Immature natural killer cell (primary cell): ENCODE data around the gene MAP4K3. TPM values are rescaled to one million over a fixed set of nuclear protein-coding genes. Genes with fewer than 3 reads are reported as not detected.

Source experiments
- DNase-seq, 3 donors: peaks; one replicate each; pipeline ENCODE4 v3.0.0; 2022; ENCODE audit warnings: mixed read lengths in 1 of 3
- H3K27ac Mint-ChIP-seq, 6 donors: one replicate each; pipeline ENCODE4 v1.8.0; 2020; ENCODE audit warnings: mixed read lengths in 6 of 6, mild to moderate bottlenecking in 5 of 6, inconsistent platforms in 4 of 6, moderate library complexity in 3 of 6
- H3K27me3 Mint-ChIP-seq, 3 donors: one replicate each; pipeline ENCODE4 v1.8.0; 2020 to 2021; ENCODE audit warnings: low read depth in 3 of 3, mild to moderate bottlenecking in 3 of 3, mixed read lengths in 3 of 3, moderate library complexity in 3 of 3, inconsistent platforms in 1 of 3
- H3K36me3 Mint-ChIP-seq, 3 donors: one replicate each; pipeline ENCODE4 v1.8.0; 2020; ENCODE audit warnings: mixed read lengths in 3 of 3, inconsistent platforms in 2 of 3, mild to moderate bottlenecking in 2 of 3
- H3K4me1 Mint-ChIP-seq, 2 donors: one replicate each; pipeline ENCODE4 v1.8.0; 2020; ENCODE audit warnings: inconsistent platforms in 2 of 2, mild to moderate bottlenecking in 2 of 2, mixed read lengths in 2 of 2, moderate library complexity in 1 of 2
- H3K4me3 Mint-ChIP-seq, 5 donors: one replicate each; pipeline ENCODE4 v1.8.0; 2020; ENCODE audit warnings: mild to moderate bottlenecking in 5 of 5, mixed read lengths in 5 of 5, inconsistent platforms in 3 of 5, moderate library complexity in 3 of 5
- H3K9me3 Mint-ChIP-seq, 6 donors: one replicate each; pipeline ENCODE4 v1.8.0; 2020; ENCODE audit warnings: mild to moderate bottlenecking in 6 of 6, mixed read lengths in 6 of 6, inconsistent platforms in 4 of 6, moderate library complexity in 3 of 6
- polyA plus RNA-seq, 3 donors: library from polyadenylated mRNA; unstranded; fragments of 300-500 nt; fragmentation: Illumina TruSeq; gene quantifications; one replicate each; pipeline ENCODE4 v1.2.3, GENCODE V29; 2021

MAP4K3 gene
- polyA plus RNA-seq, 3 donors from 2014 or later, result 1.5 to 3.9 (median 2.8) TPM

- Mint-ChIP-seq H3K27ac (peak overlapping the region in 1 of 6 donors; percentile 45), H3K4me1 (peaks cover 24 to 44% of the 10 kb centered on the region in 2 donors), H3K4me3 (no peak overlapping the region), H3K9me3 (no peaks in the 10 kb centered on the region), H3K27me3 (no peaks in the 10 kb centered on the region), H3K36me3 (no peaks in the 10 kb centered on the region)
- DNase-seq, result no peak
These were observed 2.7 kb downstream of the MAP4K3 start for GRCh38 chr2:39434233-39434897.

- peaks cover 24 to 44% of the 10 kb centered on the region in 2 donors for H3K4me1 Mint-ChIP-seq
- H3K27me3 Mint-ChIP-seq, result no peaks in the 10 kb centered on the region
- no peak for DNase-seq
- H3K36me3 Mint-ChIP-seq, result no peaks in the 10 kb centered on the region
- H3K27ac Mint-ChIP-seq, result no peak overlapping the region
- no peaks in the 10 kb centered on the region for H3K9me3 Mint-ChIP-seq
- H3K4me3 Mint-ChIP-seq, result no peak overlapping the region
These were observed 3.4 kb downstream of the MAP4K3 start for GRCh38 chr2:39433586-39434195.

- no peak for DNase-seq
- no peak overlapping the region for H3K27ac Mint-ChIP-seq
- H3K4me1 Mint-ChIP-seq, result peaks cover 19 to 37% of the 10 kb centered on the region in 2 donors
- no peaks in the 10 kb centered on the region for H3K9me3 Mint-ChIP-seq
- no peaks in the 10 kb centered on the region for H3K27me3 Mint-ChIP-seq
- H3K4me3 Mint-ChIP-seq, result no peak overlapping the region
- H3K36me3 Mint-ChIP-seq, result no peaks in the 10 kb centered on the region
These were observed 4.4 kb downstream of the MAP4K3 start for GRCh38 chr2:39432701-39433100.

- no peaks in the 10 kb centered on the region for H3K27me3 Mint-ChIP-seq
- no peak overlapping the region for H3K4me3 Mint-ChIP-seq
- H3K4me1 Mint-ChIP-seq, result peaks cover 18 to 36% of the 10 kb centered on the region in 2 donors
- H3K27ac Mint-ChIP-seq, result no peak overlapping the region
- H3K9me3 Mint-ChIP-seq, result no peaks in the 10 kb centered on the region
- no peaks in the 10 kb centered on the region for H3K36me3 Mint-ChIP-seq
- no peak for DNase-seq
These were observed 5.3 kb downstream of the MAP4K3 start for GRCh38 chr2:39431592-39432316.

- H3K27ac Mint-ChIP-seq, result no peak overlapping the region
These were observed 7.3 kb downstream of the MAP4K3 start for GRCh38 chr2:39429746-39430145.

GRCh38 chr2:39424951-39425350 lies 12.1 kb downstream of the MAP4K3 start:
- no peak for DNase-seq
- Mint-ChIP-seq H3K36me3 (no peaks in the 10 kb centered on the region), H3K27ac (no peak overlapping the region), H3K9me3 (no peaks in the 10 kb centered on the region), H3K4me3 (no peak overlapping the region), H3K4me1 (peaks cover 14 to 26% of the 10 kb centered on the region in 2 donors), H3K27me3 (no peaks in the 10 kb centered on the region)

More at GRCh38 chr2:39429746-39430145, 7.3 kb downstream of the MAP4K3 start:
- no peak for DNase-seq
- no peaks in the 10 kb centered on the region for H3K36me3 Mint-ChIP-seq
- no peak overlapping the region for H3K4me3 Mint-ChIP-seq
- H3K4me1 Mint-ChIP-seq, result peaks cover 11 to 28% of the 10 kb centered on the region in 2 donors
- no peaks in the 10 kb centered on the region for H3K9me3 Mint-ChIP-seq
- H3K27me3 Mint-ChIP-seq, result no peaks in the 10 kb centered on the region

GRCh38 chr2:39422700-39423099 lies 14.4 kb downstream of the MAP4K3 start:
- Mint-ChIP-seq H3K9me3 (no peaks in the 10 kb centered on the region), H3K4me1 (peaks cover 21 to 39% of the 10 kb centered on the region in 2 donors), H3K36me3 (no peaks in the 10 kb centered on the region), H3K4me3 (no peak overlapping the region), H3K27me3 (peaks cover 0 to 2% (median 0%) of the 10 kb centered on the region in 3 donors), H3K27ac (no peak overlapping the region)
- DNase-seq, result no peak

GRCh38 chr2:39421354-39421753 lies 15.7 kb downstream of the MAP4K3 start:
- Mint-ChIP-seq H3K9me3 (no peaks in the 10 kb centered on the region), H3K27ac (no peak overlapping the region), H3K4me3 (no peak overlapping the region), H3K4me1 (peaks cover 21 to 39% of the 10 kb centered on the region in 2 donors), H3K27me3 (peaks cover 0 to 2% (median 0%) of the 10 kb centered on the region in 3 donors), H3K36me3 (no peaks in the 10 kb centered on the region)
- DNase-seq, result no peak

- Mint-ChIP-seq H3K4me1 (peaks cover 11 to 29% of the 10 kb centered on the region in 2 donors), H3K36me3 (no peaks in the 10 kb centered on the region), H3K27me3 (peaks cover 0 to 2% (median 0%) of the 10 kb centered on the region in 3 donors), H3K27ac (no peak overlapping the region), H3K4me3 (no peak overlapping the region), H3K9me3 (no peaks in the 10 kb centered on the region)
- no peak for DNase-seq
These were observed 17.5 kb downstream of the MAP4K3 start for GRCh38 chr2:39419282-39420223.

GRCh38 chr2:39418491-39418890 lies 18.6 kb downstream of the MAP4K3 start:
- no peak for DNase-seq
- H3K4me3 Mint-ChIP-seq, result no peak overlapping the region
- H3K36me3 Mint-ChIP-seq, result no peaks in the 10 kb centered on the region
- H3K27ac Mint-ChIP-seq, result no peak overlapping the region
- H3K27me3 Mint-ChIP-seq, result peaks cover 0 to 2% (median 0%) of the 10 kb centered on the region in 3 donors
- H3K4me1 Mint-ChIP-seq, result peaks cover 10 to 26% of the 10 kb centered on the region in 2 donors
- H3K9me3 Mint-ChIP-seq, result no peaks in the 10 kb centered on the region

GRCh38 chr2:39416140-39416539 lies 20.9 kb downstream of the MAP4K3 start:
- no peaks in the 10 kb centered on the region for H3K36me3 Mint-ChIP-seq
- peaks cover 7 to 19% of the 10 kb centered on the region in 2 donors for H3K4me1 Mint-ChIP-seq
- no peak overlapping the region for H3K27ac Mint-ChIP-seq
- no peaks in the 10 kb centered on the region for H3K9me3 Mint-ChIP-seq
- H3K27me3 Mint-ChIP-seq, result peaks cover 0 to 2% (median 0%) of the 10 kb centered on the region in 3 donors
- no peak overlapping the region for H3K4me3 Mint-ChIP-seq
- no peak for DNase-seq

GRCh38 chr2:39413063-39413737 lies 23.9 kb downstream of the MAP4K3 start:
- no peaks in the 10 kb centered on the region for H3K9me3 Mint-ChIP-seq
- H3K4me3 Mint-ChIP-seq, result no peak overlapping the region
- no peak overlapping the region for H3K27ac Mint-ChIP-seq
- H3K36me3 Mint-ChIP-seq, result no peaks in the 10 kb centered on the region
- no peaks in the 10 kb centered on the region for H3K27me3 Mint-ChIP-seq
- no peak for DNase-seq
- peaks cover 10 to 23% of the 10 kb centered on the region in 2 donors for H3K4me1 Mint-ChIP-seq
